ENCODE measurements around the gene KIF4A.

KIF4A gene

GRCh38 chrX:70437921-70438665 lies 148.2 kb downstream of the KIF4A start:
- DNase-seq (ENCODE audit: low spot score): no peak

GRCh38 chrX:70439016-70439415 lies 149.1 kb downstream of the KIF4A start:
- DNase-seq (ENCODE audit: low spot score): no peak

- DNase-seq (ENCODE audit: low spot score): no peak
Measured at GRCh38 chrX:70442224-70442623, 152.3 kb downstream of the KIF4A start.

GRCh38 chrX:70444326-70444945 lies 154.5 kb downstream of the KIF4A start, which contains the start of gene DLG3:
Gene DLG3 (plus strand): TSS chrX:70444835. CDS start chrX:70445202, 367 bp downstream.
- peak; percentile 75 for DNase-seq (ENCODE audit: low spot score)

GRCh38 chrX:70444946-70445656 lies 155.2 kb downstream of the KIF4A start:
- DNase-seq (ENCODE audit: low spot score): no peak

- no peak for DNase-seq (ENCODE audit: low spot score)
Measured at GRCh38 chrX:70445951-70446350, 156.0 kb downstream of the KIF4A start.

GRCh38 chrX:70446380-70447350 lies 156.8 kb downstream of the KIF4A start:
- DNase-seq (ENCODE audit: low spot score): no peak

- DNase-seq (ENCODE audit: low spot score): no peak
Measured at GRCh38 chrX:70449457-70449966, 159.6 kb downstream of the KIF4A start.

- DNase-seq (ENCODE audit: low spot score): peak; percentile 79
Measured at GRCh38 chrX:70452143-70452733, 162.3 kb downstream of the KIF4A start.

- DNase-seq (ENCODE audit: low spot score): no peak
Measured at GRCh38 chrX:70453024-70453618, 163.2 kb downstream of the KIF4A start.

- DNase-seq (ENCODE audit: low spot score): peak; percentile 66
Measured at GRCh38 chrX:70454441-70455365, 164.8 kb downstream of the KIF4A start.

GRCh38 chrX:70455366-70456202 lies 165.7 kb downstream of the KIF4A start:
- no peak for DNase-seq (ENCODE audit: low spot score)

GRCh38 chrX:70456256-70456655 lies 166.4 kb downstream of the KIF4A start:
- no peak for DNase-seq (ENCODE audit: low spot score)

GRCh38 chrX:70461026-70461425 lies 171.1 kb downstream of the KIF4A start:
- no peak for DNase-seq (ENCODE audit: low spot score)

- DNase-seq (ENCODE audit: low spot score): no peak
Measured at GRCh38 chrX:70464051-70464450, 174.1 kb downstream of the KIF4A start.

GRCh38 chrX:70466968-70467367 lies 177.1 kb downstream of the KIF4A start:
- DNase-seq (ENCODE audit: low spot score): no peak

GRCh38 chrX:70468709-70469108 lies 178.8 kb downstream of the KIF4A start:
- DNase-seq (ENCODE audit: low spot score): no peak
